Uterus (tissue), 2 donors: Measurements from ENCODE around the gene TPH2.

ENCODE experiments used
- CTCF ChIP-seq, 4 experiments: fragments of 200-600 bp in 2 of 4; fragments of 450-650 bp in 2 of 4; sonication (generic) in 2 of 4; IDR thresholded peaks; one replicate each; pipeline ENCODE4 v1.5.1; 2016 to 2019; ENCODE audit warnings: antibody characterized with exemption in 4 of 4, mild to moderate bottlenecking in 2 of 4, moderate library complexity in 1 of 4
- POLR2A ChIP-seq, 2 donors: fragments of 450-650 bp; IDR thresholded peaks; one replicate each; pipeline ENCODE4 v1.6.1; 2016; ENCODE audit warnings: antibody characterized with exemption in 2 of 2, mild to moderate bottlenecking in 1 of 2, moderate library complexity in 1 of 2

- TF ChIP-seq POLR2A (IDR thresholded peaks at IDR 0.05) (no peak), CTCF (IDR thresholded peaks at IDR 0.05) (no peak)
Measured at GRCh38 chr12:71955970-71956369, 17.3 kb downstream of the TPH2 start.
